ENCODE measurements around the gene RAB11B. TPM values are rescaled to one million over a fixed set of nuclear protein-coding genes. Genes with fewer than 3 reads are reported as not detected.
"Not testable (repeated sequence)": the region's sequence is repeated elsewhere in the genome, so short reads cannot be mapped to it uniquely, and the experiment has no call there.

The RAB11B gene
- total RNA-seq, 1 experiment from 2014 or later, result 135 TPM

- no peak overlapping the region for H3K27ac ChIP-seq (ENCODE audit: low read length)
- DNase-seq (ENCODE audit: low read depth, low spot score), result no peak
- ChIA-PET POLR2A (no interaction called here), CTCF (interaction anchor here (0.6 kb wide), 1 partner anchor 624 kb away, joined by 3 read pairs; no protein-coding TSS in a partner anchor)
- no peak for ATAC-seq
- no peaks in the 10 kb centered on the region for H3K9me3 ChIP-seq (ENCODE audit: control insufficient read depth, insufficient read depth, low read depth, low read length)
- H3K36me3 ChIP-seq (ENCODE audit: control insufficient read depth, insufficient read depth, low read length), result peaks cover 15% of the 10 kb centered on the region
- no peaks in the 10 kb centered on the region for H3K27me3 ChIP-seq (ENCODE audit: control insufficient read depth, insufficient read depth, low read length)
- TF ChIP-seq SIN3A (IDR thresholded peaks at IDR 0.05; ENCODE audit: borderline replicate concordance, insufficient read depth, low read depth, low read length) (no peak), POLR2AphosphoS5 (IDR thresholded peaks at IDR 0.05; ENCODE audit: low read depth, low read length) (no peak), REST (IDR thresholded peaks at IDR 0.05; ENCODE audit: insufficient read depth in 1 of 2, low read depth in 2 of 2, low read length in 1 of 2) (no peak), CTCF (IDR thresholded peaks at IDR 0.05) (no peak), TCF7L2 (IDR thresholded peaks at IDR 0.05; ENCODE audit: low read depth, low read length) (no peak)
- in situ Hi-C loops (cut with HindIII; ENCODE audit: low pct_unique_long_range_greater_than_20kb, low sequenced_read_pairs), result no loop called here
- BruUV-seq (replicated peaks), result no TSS peak
- intact Hi-C loops (cut with micrococcal nuclease; ENCODE audit: unreplicated experiment), result no loop called here
- peaks cover 6% of the 10 kb centered on the region for H3K4me1 ChIP-seq (ENCODE audit: control insufficient read depth, insufficient read depth, low read length)
- H3K4me3 ChIP-seq (ENCODE audit: low read depth in 2 of 2, low read length in 2 of 2), result no peak overlapping the region
These were observed 51.8 kb downstream of the RAB11B start for GRCh38 chr19:8441725-8442544.

- Histone ChIP-seq H3K36me3 (ENCODE audit: control insufficient read depth, insufficient read depth, low read length) (peaks cover 16% of the 10 kb centered on the region), H3K27ac (ENCODE audit: low read length) (peak overlapping the region; percentile 96), H3K4me3 (ENCODE audit: low read depth in 2 of 2, low read length in 2 of 2) (peak overlapping the region; percentile 61 to 90), H3K4me1 (ENCODE audit: control insufficient read depth, insufficient read depth, low read length) (peaks cover 25% of the 10 kb centered on the region)
- H3K27me3 ChIP-seq (ENCODE audit: control insufficient read depth, insufficient read depth, low read length); ATAC-seq; in situ Hi-C loops (cut with HindIII; ENCODE audit: low pct_unique_long_range_greater_than_20kb, low sequenced_read_pairs); CTCF ChIA-PET; H3K9me3 ChIP-seq (ENCODE audit: control insufficient read depth, insufficient read depth, low read depth, low read length); DNase-seq (ENCODE audit: low read depth, low spot score); intact Hi-C loops (cut with micrococcal nuclease; ENCODE audit: unreplicated experiment): not testable (repeated sequence)
- BruUV-seq (replicated peaks), result TSS peak; percentile 83
- POLR2A ChIA-PET, result interaction anchor here (0.5 to 0.7 kb wide), 5 partner anchors 23 to 770 kb away, joined by 3 to 6 read pairs (median 5); no protein-coding TSS in a partner anchor
These were observed 54.0 kb downstream of the RAB11B start for GRCh38 chr19:8444140-8444676.
